Thoracic aorta (tissue), 2 donors: Measurements from ENCODE around the gene ZFP92. TPM values are rescaled to one million over a fixed set of nuclear protein-coding genes. Genes with fewer than 3 reads are reported as not detected.
"Not testable (repeated sequence)": the region's sequence is repeated elsewhere in the genome, so short reads cannot be mapped to it uniquely, and the experiment has no call there.

Experiments used
- ATAC-seq: fragments of 150-250 bp; one replicate; pipeline ENCODE4 v1.8.0; 2017; ENCODE audit warnings: low read depth; ENCODE audit not compliant: insufficient number of reproducible peaks, low FRiP score
- DNase-seq: peaks from one replicate; pipeline ENCODE4 v3.0.0-alpha.2; 2020; ENCODE audit warnings: low spot score
- H3K27ac ChIP-seq, 2 donors: fragments of 200-600 bp; sonication (generic); 1 replicate in 1 of 2; 2 replicates in 1 of 2; pipeline ENCODE4 v1.5.1; 2016; ENCODE audit warnings: mild to moderate bottlenecking in 2 of 2, moderate library complexity in 2 of 2
- H3K27me3 ChIP-seq: fragments of 200-600 bp; sonication (generic); replicated peaks from 2 replicates; pipeline ENCODE4 v1.6.0; 2016; ENCODE audit warnings: mild to moderate bottlenecking; ENCODE audit not compliant: insufficient read depth
- H3K36me3 ChIP-seq: fragments of 200-600 bp; sonication (generic); one replicate; pipeline ENCODE4 v1.5.1; 2016
- H3K4me1 ChIP-seq, 2 donors: fragments of 200-600 bp; sonication (generic); 1 replicate in 1 of 2; 2 replicates in 1 of 2; pipeline versions ENCODE4 v1.5.1 to v1.6.0; 2016; ENCODE audit warnings: low read depth in 2 of 2, mild to moderate bottlenecking in 1 of 2; ENCODE audit not compliant: control insufficient read depth in 1 of 2
- H3K4me3 ChIP-seq: fragments of 200-600 bp; sonication (generic); 2 replicates; pipeline ENCODE4 v1.5.1; 2016; ENCODE audit warnings: mild to moderate bottlenecking
- H3K9me3 ChIP-seq: fragments of 200-600 bp; sonication (generic); 2 replicates; pipeline ENCODE4 v1.5.1; 2016
- total RNA-seq, 2 donors: library from RNA; depleted of rRNA; stranded (reverse); fragments of >200 nt; gene quantifications; one replicate each; pipeline versions ENCODE4 v1.1.0 to v1.2.3, GENCODE V29; 2016
- TF ChIP-seq, protein P1 (sequence below): fragments of 200-600 bp; sonication (generic); IDR thresholded peaks from one replicate; pipeline ENCODE4 v1.5.1; 2019; ENCODE audit warnings: antibody characterized with exemption

Gene ZFP92
- total RNA-seq, 2 donors from 2014 or later = 0.95 to 1.2 TPM

DNA sequence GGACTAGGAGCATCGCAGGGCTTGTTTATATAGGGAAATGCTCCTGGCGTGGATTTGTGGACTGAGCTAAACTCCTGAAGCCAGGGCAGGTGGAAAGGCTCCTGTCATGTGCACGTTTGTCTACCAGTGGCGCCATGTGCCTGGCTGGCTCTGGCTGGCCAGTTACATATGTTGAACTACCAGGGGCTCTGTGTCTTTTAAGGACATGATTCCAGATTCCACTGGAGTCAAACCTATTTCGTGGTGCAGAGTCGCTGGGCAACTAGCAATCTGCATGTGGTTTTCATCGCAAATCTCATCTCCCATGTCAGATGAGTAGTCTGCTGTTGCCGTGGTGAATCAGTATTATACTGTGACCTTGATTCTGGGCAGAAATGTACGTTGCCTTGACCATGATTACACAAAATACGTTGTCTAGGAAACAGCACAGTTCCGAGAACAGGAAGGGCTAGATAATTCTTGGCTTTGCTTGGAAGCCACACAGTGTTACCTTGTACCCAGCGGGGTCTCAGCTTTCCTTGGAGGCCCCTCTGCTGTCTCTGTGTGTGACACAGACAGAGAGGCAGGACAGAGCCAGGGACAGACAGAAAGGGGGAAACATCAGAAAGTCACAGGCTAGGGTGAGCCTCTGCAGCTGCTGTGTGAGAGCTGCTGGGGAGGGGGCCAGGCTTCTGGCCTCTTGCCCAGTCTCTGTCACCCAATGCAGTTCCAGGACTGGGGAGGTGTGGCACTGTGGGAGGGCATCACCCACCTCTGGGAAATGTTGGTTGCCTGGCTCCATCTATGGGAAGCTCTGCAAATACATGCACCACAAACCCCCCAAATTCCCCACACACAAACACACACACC lies 29.4 kb upstream of the ZFP92 start:
- no peak for DNase-seq
- TF ChIP-seq, protein P1, sequence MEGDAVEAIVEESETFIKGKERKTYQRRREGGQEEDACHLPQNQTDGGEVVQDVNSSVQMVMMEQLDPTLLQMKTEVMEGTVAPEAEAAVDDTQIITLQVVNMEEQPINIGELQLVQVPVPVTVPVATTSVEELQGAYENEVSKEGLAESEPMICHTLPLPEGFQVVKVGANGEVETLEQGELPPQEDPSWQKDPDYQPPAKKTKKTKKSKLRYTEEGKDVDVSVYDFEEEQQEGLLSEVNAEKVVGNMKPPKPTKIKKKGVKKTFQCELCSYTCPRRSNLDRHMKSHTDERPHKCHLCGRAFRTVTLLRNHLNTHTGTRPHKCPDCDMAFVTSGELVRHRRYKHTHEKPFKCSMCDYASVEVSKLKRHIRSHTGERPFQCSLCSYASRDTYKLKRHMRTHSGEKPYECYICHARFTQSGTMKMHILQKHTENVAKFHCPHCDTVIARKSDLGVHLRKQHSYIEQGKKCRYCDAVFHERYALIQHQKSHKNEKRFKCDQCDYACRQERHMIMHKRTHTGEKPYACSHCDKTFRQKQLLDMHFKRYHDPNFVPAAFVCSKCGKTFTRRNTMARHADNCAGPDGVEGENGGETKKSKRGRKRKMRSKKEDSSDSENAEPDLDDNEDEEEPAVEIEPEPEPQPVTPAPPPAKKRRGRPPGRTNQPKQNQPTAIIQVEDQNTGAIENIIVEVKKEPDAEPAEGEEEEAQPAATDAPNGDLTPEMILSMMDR = no peak
- Histone ChIP-seq H3K36me3 (no peaks in the 10 kb centered on the region), H3K27ac (no peak overlapping the region), H3K27me3 (no peaks in the 10 kb centered on the region), H3K4me1 (no peaks in the 10 kb centered on the region), H3K4me3 (no peak overlapping the region), H3K9me3 (no peaks in the 10 kb centered on the region)
- ATAC-seq = no peak

DNA sequence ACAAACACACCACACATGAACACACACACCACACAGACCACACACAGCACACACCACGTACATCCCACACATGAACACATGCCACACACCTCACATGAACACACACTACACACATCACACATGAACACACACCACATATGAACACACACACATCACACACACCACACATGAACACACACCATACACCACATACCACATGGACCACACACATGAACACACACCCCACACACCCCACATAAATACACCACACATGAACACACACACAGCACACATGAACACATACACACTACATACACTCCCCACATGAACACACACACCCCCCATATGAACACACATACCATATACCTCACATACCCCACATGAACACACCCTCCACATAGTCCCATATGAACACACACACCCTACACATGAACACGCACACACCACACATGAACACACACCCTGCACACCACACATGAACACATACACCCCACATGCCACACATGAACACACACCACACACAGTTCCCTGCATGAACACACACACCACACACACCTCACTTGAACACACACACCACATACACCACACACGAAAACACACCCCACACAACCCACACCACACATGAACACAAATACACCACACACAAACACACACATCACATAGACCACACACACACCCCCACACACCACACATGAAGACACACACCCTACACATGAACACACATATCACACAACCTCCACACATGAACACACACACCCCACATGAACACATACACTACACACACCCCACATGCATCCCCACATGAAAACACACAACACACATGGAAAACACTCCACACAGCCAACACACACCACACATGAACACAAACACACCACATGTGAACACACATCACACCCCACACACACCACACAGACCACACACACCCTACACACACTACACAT lies 28.4 kb upstream of the ZFP92 start:
- H3K4me1 ChIP-seq = no peaks in the 10 kb centered on the region
- no peak overlapping the region for H3K27ac ChIP-seq
- ATAC-seq = no peak
- H3K27me3 ChIP-seq = no peaks in the 10 kb centered on the region
- TF ChIP-seq, protein P1 = no peak
- H3K36me3 ChIP-seq = no peaks in the 10 kb centered on the region
- H3K9me3 ChIP-seq = no peaks in the 10 kb centered on the region
- no peak for DNase-seq
- H3K4me3 ChIP-seq = no peak overlapping the region

DNA sequence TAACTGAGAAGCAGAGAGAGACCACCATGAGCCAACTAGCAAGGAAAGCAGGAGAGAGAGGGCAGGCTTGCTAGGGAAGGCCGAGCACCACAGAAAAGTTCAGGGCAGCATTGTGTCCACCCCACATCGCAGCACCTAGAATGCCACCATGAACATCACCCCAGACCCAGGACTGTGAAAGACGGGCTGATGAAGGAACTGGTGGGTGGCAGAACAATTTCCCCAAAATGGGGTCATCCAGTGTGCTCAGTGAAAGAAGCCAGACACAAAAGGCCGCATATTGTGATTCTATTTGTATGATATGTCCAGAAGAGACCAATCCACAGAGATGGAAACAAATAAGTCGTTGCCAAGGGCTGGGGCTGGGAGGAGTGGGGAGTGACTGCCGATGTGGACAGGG lies 26.9 kb upstream of the ZFP92 start:
- H3K4me1 ChIP-seq = no peaks in the 10 kb centered on the region
- H3K27ac ChIP-seq = no peak overlapping the region
- ATAC-seq = no peak

DNA sequence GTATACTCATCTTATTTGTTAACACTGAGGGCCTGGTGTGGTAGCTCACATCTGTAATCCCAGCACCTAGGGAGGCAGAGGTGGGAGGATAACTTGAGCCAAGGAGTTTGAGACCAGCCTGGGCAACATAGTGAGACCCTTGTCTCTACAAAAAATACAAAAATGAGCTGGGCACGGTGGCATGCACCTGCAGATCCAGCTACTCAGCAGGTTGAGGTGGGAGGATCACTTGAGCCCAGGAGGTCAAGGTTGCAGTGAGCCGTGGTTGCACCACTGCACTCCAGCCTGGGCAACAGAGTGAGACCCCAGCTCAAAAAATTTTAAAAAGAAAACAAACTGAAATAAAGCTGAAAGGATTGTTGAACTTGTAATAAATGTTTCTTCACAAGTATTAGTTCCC lies 26.3 kb upstream of the ZFP92 start:
- H3K4me1 ChIP-seq, ATAC-seq, H3K36me3 ChIP-seq, DNase-seq, H3K27me3 ChIP-seq, H3K9me3 ChIP-seq, H3K4me3 ChIP-seq, H3K27ac ChIP-seq: not testable (repeated sequence)

More for the DNA sequence above, 26.9 kb upstream of the ZFP92 start:
- no peaks in the 10 kb centered on the region for H3K36me3 ChIP-seq
- no peaks in the 10 kb centered on the region for H3K9me3 ChIP-seq
- H3K27me3 ChIP-seq = no peaks in the 10 kb centered on the region
- no peak overlapping the region for H3K4me3 ChIP-seq
- TF ChIP-seq, protein P1 = no peak
- DNase-seq = no peak

DNA sequence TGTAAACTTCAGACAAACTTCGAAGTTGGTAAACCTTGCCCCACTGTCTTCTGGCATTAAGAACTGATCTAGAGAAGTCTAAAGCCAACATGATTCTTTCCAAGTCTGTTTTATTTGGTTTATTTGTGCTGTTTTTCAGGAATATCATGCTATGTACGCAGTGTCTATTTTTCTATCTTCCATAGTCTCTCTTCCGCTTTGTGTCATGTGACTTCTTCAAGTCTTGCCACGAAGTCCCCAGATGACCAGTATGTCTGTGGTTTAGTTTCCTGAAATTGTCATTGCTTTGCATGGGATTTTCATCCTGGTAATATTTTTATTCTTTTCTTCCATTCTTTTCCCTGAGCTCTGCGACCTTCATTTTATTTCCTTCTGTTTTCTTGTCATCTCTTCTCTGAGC lies 25.2 kb upstream of the ZFP92 start:
- TF ChIP-seq, protein P1 = no peak
- Histone ChIP-seq H3K4me1 (no peaks in the 10 kb centered on the region), H3K27me3 (no peaks in the 10 kb centered on the region), H3K9me3 (no peaks in the 10 kb centered on the region), H3K4me3 (no peak overlapping the region), H3K36me3 (no peaks in the 10 kb centered on the region), H3K27ac (no peak overlapping the region)
- ATAC-seq (no peak), DNase-seq (no peak)
